ENCODE results near the gene SMPDL3A.

- TF ChIP-seq CTCF (IDR thresholded peaks at IDR 0.05; ENCODE audit: poor library complexity): no peak
- no peak for TF ChIP-seq EZH2phosphoT487 (IDR thresholded peaks at IDR 0.05; ENCODE audit: low read depth, severe bottlenecking, unreplicated experiment)
- no peak for TF ChIP-seq EZH2 (IDR thresholded peaks at IDR 0.05; ENCODE audit: borderline replicate concordance)
Measured at GRCh38 chr6:122785891-122786290, 3.2 kb upstream of the SMPDL3A start.
